Breast epithelium (tissue), 3 donors: ENCODE data around the gene KCNS3.

Experiments used
- CTCF ChIP-seq, 3 donors: fragments of 450-650 bp; IDR thresholded peaks; one replicate each; pipeline ENCODE4 v1.5.1; 2016 to 2017; ENCODE audit warnings: antibody characterized with exemption in 3 of 3, mild to moderate bottlenecking in 3 of 3, moderate library complexity in 3 of 3
- POLR2A ChIP-seq: fragments of 450-650 bp; IDR thresholded peaks from one replicate; pipeline ENCODE4 v1.6.1; 2016; ENCODE audit warnings: antibody characterized with exemption, mild to moderate bottlenecking, moderate library complexity
- POLR2AphosphoS5 ChIP-seq, 3 donors: sonication (generic); formaldehyde crosslinking; IDR thresholded peaks; one replicate each; pipeline ENCODE4 v1.6.1; 2017; ENCODE audit warnings: antibody characterized with exemption in 3 of 3

DNA sequence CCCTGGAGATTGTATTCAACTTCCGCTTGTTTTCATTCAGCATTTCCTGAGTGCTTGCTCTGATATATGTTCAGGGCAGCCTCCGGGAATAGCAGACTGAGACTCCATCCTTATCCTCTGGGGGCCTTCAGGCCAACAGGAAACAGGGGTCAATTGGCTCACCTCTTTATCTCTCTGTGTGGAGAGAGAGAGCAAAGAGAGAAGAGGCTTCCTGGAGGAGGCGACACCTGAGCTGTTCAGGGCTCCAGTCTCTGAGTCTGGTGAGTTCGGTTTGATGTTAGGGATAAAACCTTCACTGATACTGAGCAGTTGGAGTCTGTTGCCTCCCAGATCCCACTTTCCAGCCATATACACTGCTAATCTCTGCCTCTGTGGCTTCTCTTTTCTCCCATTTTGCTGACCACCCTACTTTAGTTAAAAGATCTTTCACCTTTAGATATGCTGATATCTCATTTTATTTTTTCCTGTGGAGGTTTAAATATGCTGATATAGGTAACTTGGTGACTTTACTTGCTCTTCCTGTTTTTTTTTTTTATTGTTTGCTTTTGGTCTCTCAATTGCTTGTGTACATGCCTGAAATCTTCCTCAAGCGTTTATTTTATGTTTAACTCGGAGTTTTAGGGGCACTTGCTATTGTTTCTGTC, 56.9 kb downstream of the KCNS3 start:
- TF ChIP-seq POLR2A, result no peak
- no peak for TF ChIP-seq CTCF (IDR thresholded peaks at IDR 0.05)
- no peak for TF ChIP-seq POLR2AphosphoS5 (IDR thresholded peaks at IDR 0.05)
